Endothelial cell of umbilical vein (primary cell): ENCODE data around the gene RHOB. TPM values are rescaled to one million over a fixed set of nuclear protein-coding genes. Genes with fewer than 3 reads are reported as not detected.

Experiments used
- BruUV-seq: library from RNA; stranded (reverse); fragments of 400-500 nt; replicated peaks from 2 replicates; lab custom pipeline; 2021; lab: Mats Ljungman, UMichigan
- CTCF ChIA-PET: fragments of 300-600, 350-600 bp; sonication (Branson Sonifier 250); formaldehyde crosslinking; loops from one replicate; lab custom pipeline; 2021; ENCODE audit warnings: antibody characterized with exemption, inconsistent platforms; lab: Charles Lee
- POLR2A ChIA-PET: fragments of 300-600, 350-600 bp; sonication (Branson Sonifier 250); formaldehyde crosslinking; loops from one replicate; lab custom pipeline; 2021; ENCODE audit warnings: antibody characterized with exemption, inconsistent platforms; lab: Charles Lee
- DNase-seq: peaks from one replicate; pipeline ENCODE4 v3.0.0-alpha.2; 2011; ENCODE audit warnings: low read depth, low spot score
- FAIRE-seq: peaks from 2 replicates; lab custom pipeline; 2011; peaks lifted over from hg19 to GRCh38; lab: Jason Lieb, UNC
- H2AFZ ChIP-seq: 2 replicates; pipeline ENCODE4 v1.6.0; 2012; ENCODE audit warnings: low read depth, low read length, control low read depth, inconsistent platforms
- H3K27ac ChIP-seq: 2 replicates; pipeline ENCODE4 v1.5.1; 2011; ENCODE audit warnings: low read depth, mild to moderate bottlenecking, control low read depth, low read length, moderate library complexity; ENCODE audit not compliant: insufficient read depth
- H3K27me3 ChIP-seq, 2 experiments: 2 replicates each; pipeline versions ENCODE4 v1.6.0 to v1.6.1; 2011; ENCODE audit warnings: low read length in 2 of 2, mixed read lengths in 1 of 2; ENCODE audit not compliant: control insufficient read depth in 2 of 2, insufficient read depth in 2 of 2
- H3K36me3 ChIP-seq, 2 experiments: 2 replicates in 1 of 2; 3 replicates in 1 of 2; pipeline ENCODE4 v1.5.1; 2011; ENCODE audit warnings: low read length in 2 of 2, mild to moderate bottlenecking in 1 of 2, moderate library complexity in 1 of 2; ENCODE audit not compliant: control insufficient read depth in 2 of 2, insufficient read depth in 2 of 2; ENCODE audit errors: extremely low read depth in 1 of 2
- H3K4me1 ChIP-seq: 3 replicates; pipeline ENCODE4 v1.5.1; 2011; ENCODE audit warnings: mild to moderate bottlenecking, low read length; ENCODE audit not compliant: control insufficient read depth, insufficient read depth; ENCODE audit errors: extremely low read depth
- H3K4me2 ChIP-seq: 2 replicates; pipeline ENCODE4 v1.6.1; 2011; ENCODE audit warnings: low read length, control low read depth, mixed read lengths; ENCODE audit not compliant: insufficient read depth
- H3K4me3 ChIP-seq, 3 experiments: fragments of 200-600 bp in 1 of 3; sonication (generic), shearing (Covaris generic) in 1 of 3; replicated peaks in 1 of 3; 2 replicates each; pipeline ENCODE4 v1.5.1; 2011 to 2016; ENCODE audit warnings: control low read depth in 3 of 3, low read length in 3 of 3, mild to moderate bottlenecking in 2 of 3, inconsistent platforms in 1 of 3, low read depth in 1 of 3, moderate library complexity in 1 of 3; ENCODE audit not compliant: insufficient read depth in 1 of 3
- H3K79me2 ChIP-seq: 2 replicates; pipeline ENCODE4 v1.6.0; 2012; ENCODE audit warnings: low read length, inconsistent platforms; ENCODE audit not compliant: control insufficient read depth, insufficient read depth
- H3K9ac ChIP-seq: replicated peaks from 2 replicates; pipeline ENCODE3; 2011; ENCODE audit warnings: low read length, control low read depth; ENCODE audit not compliant: insufficient read depth; ENCODE audit errors: extremely low read depth
- H3K9me1 ChIP-seq: replicated peaks from 3 replicates; pipeline ENCODE4 v1.6.0; 2011; ENCODE audit warnings: mild to moderate bottlenecking, low read length; ENCODE audit not compliant: control insufficient read depth, insufficient read depth; ENCODE audit errors: extremely low read depth
- H3K9me3 ChIP-seq: replicated peaks from 2 replicates; pipeline ENCODE4 v1.5.1; 2012; ENCODE audit warnings: low read length, inconsistent platforms; ENCODE audit not compliant: control insufficient read depth, insufficient read depth
- H4K20me1 ChIP-seq: replicated peaks from 2 replicates; pipeline ENCODE3; 2011; ENCODE audit warnings: mild to moderate bottlenecking, low read length; ENCODE audit not compliant: control insufficient read depth, insufficient read depth; ENCODE audit errors: extremely low read depth
- CTCF ChIP-seq, 2 donors: IDR thresholded peaks; 1 replicate in 1 of 2; 2 replicates in 1 of 2; pipeline ENCODE4 v1.5.1; 2011; ENCODE audit warnings: low read length in 2 of 2, mild to moderate bottlenecking in 2 of 2, moderate library complexity in 2 of 2, control low read depth in 1 of 2, inconsistent platforms in 1 of 2, low read depth in 1 of 2; ENCODE audit not compliant: insufficient read depth in 1 of 2; ENCODE audit errors: extremely low read depth in 1 of 2
- EZH2 ChIP-seq: IDR thresholded peaks from 2 replicates; pipeline ENCODE4 v1.6.1; 2012; ENCODE audit warnings: borderline replicate concordance, low read depth, mild to moderate bottlenecking, moderate library complexity, low read length, inconsistent platforms; ENCODE audit not compliant: severe bottlenecking
- FOS ChIP-seq: IDR thresholded peaks from 2 replicates; pipeline ENCODE4 v1.6.1; 2011; ENCODE audit warnings: mild to moderate bottlenecking, low read length, moderate library complexity, borderline replicate concordance; ENCODE audit not compliant: insufficient read depth
- GATA2 ChIP-seq: IDR thresholded peaks from 2 replicates; pipeline ENCODE4 v1.7.0; 2011; ENCODE audit warnings: low read depth, mild to moderate bottlenecking, moderate library complexity, mixed read lengths, low read length; ENCODE audit not compliant: insufficient read length, insufficient read depth
- JUN ChIP-seq: IDR thresholded peaks from 2 replicates; pipeline ENCODE4 v1.6.1; 2011; ENCODE audit warnings: borderline replicate concordance, low read depth; ENCODE audit not compliant: insufficient read length, insufficient read depth
- MAX ChIP-seq: IDR thresholded peaks from 2 replicates; pipeline ENCODE4 v1.6.1; 2011; ENCODE audit not compliant: insufficient read depth, insufficient read length
- MYC ChIP-seq: IDR thresholded peaks from one replicate; pipeline ENCODE4 v1.6.1; 2011; ENCODE audit warnings: mild to moderate bottlenecking, low read depth, low read length
- POLR2A ChIP-seq: IDR thresholded peaks from 2 replicates; pipeline ENCODE4 v1.6.1; 2012; ENCODE audit warnings: low read depth, mild to moderate bottlenecking, control low read depth, low read length
- POLR2AphosphoS5 ChIP-seq: IDR thresholded peaks from 2 replicates; pipeline ENCODE4 v1.6.1; 2012; ENCODE audit warnings: low read depth, mild to moderate bottlenecking, control low read depth, low read length, moderate library complexity; ENCODE audit not compliant: insufficient read depth
- dilution Hi-C: fragments of 300-500 bp; cut with MboI; formaldehyde crosslinking; loops from one replicate; pipeline ENCODE4 v1.15.0; 2019; ENCODE audit warnings: low sequenced_read_pairs; ENCODE audit not compliant: extremely low pct_ligation_motif_present
- intact Hi-C: fragments of 100-400 bp; cut with micrococcal nuclease; formaldehyde crosslinking; loops from one replicate; pipeline ENCODE4 v1.10.0; 2022
- polyA plus RNA-seq, 4 experiments: library from polyadenylated mRNA; depleted of rRNA in 3 of 4; stranded (reverse) in 3 of 4; unstranded in 1 of 4; fragments of >200 nt; gene quantifications; 2 replicates each; pipeline versions ENCODE4 v1.2.1 to v1.2.3, GENCODE V29; 2011 to 2012; ENCODE audit warnings: missing spikeins in 1 of 4
- total RNA-seq: library from RNA; stranded (reverse); gene quantifications from 2 replicates; pipeline ENCODE4 v1.2.3, GENCODE V29; 2021

Gene RHOB
- total and polyA plus RNA-seq, 2 donors (not counting 3 experiments of a cell fraction or from before 2014, with no cell fraction given), result 830 to 1,101 TPM

- Histone ChIP-seq H3K36me3 (no peaks in the 10 kb centered on the region), H3K4me2 (no peak overlapping the region), H2AFZ (no peak overlapping the region), H3K9ac (no peak overlapping the region), H3K9me1 (no peaks in the 10 kb centered on the region), H3K9me3 (no peaks in the 10 kb centered on the region), H3K4me3 (no peak overlapping the region), H3K4me1 (peaks cover 12% of the 10 kb centered on the region), H3K27ac (no peak overlapping the region), H3K27me3 (peaks cover 0 to 2% of the 10 kb centered on the region in 2 experiments), H3K79me2 (no peaks in the 10 kb centered on the region), H4K20me1 (no peaks in the 10 kb centered on the region)
- DNase-seq, result no peak
- TF ChIP-seq MYC (no peak), FOS (no peak), CTCF (IDR thresholded peaks at IDR 0.05; ENCODE audit: extremely low read depth in 1 of 2, insufficient read depth in 1 of 2, low read depth in 1 of 2, low read length in 2 of 2) (no peak), POLR2AphosphoS5 (no peak), EZH2 (no peak), POLR2A (no peak), GATA2 (no peak), MAX (no peak), JUN (no peak)
- dilution Hi-C loops (no loop called here), intact Hi-C loops (loop anchor here (2.0 kb wide), 1 partner anchor 29 kb away; no protein-coding TSS in a partner anchor)
- CTCF ChIA-PET, result interaction anchor here (0.9 to 11.7 kb wide), 3 partner anchors 13 to 217 kb away, joined by 5 to 122 read pairs (median 6); no protein-coding TSS in a partner anchor
- POLR2A ChIA-PET, result interaction anchor here (0.7 kb wide), 1 partner anchor 22 kb away, joined by 3 read pairs; the partner anchor contains the start of gene RHOB
- FAIRE-seq, result no peak
- BruUV-seq, result no TSS peak
These were observed 21.4 kb upstream of the RHOB start for GRCh38 chr2:20425371-20425881.
